Measurements from ENCODE around the gene ASMTL.
"Not testable (repeated sequence)": the region's sequence is repeated elsewhere in the genome, so short reads cannot be mapped to it uniquely, and the experiment has no call there.

Gene ASMTL

GRCh38 chrX:1385253-1386223 lies 67.2 kb downstream of the ASMTL start:
- no peak for DNase-seq

DNA sequence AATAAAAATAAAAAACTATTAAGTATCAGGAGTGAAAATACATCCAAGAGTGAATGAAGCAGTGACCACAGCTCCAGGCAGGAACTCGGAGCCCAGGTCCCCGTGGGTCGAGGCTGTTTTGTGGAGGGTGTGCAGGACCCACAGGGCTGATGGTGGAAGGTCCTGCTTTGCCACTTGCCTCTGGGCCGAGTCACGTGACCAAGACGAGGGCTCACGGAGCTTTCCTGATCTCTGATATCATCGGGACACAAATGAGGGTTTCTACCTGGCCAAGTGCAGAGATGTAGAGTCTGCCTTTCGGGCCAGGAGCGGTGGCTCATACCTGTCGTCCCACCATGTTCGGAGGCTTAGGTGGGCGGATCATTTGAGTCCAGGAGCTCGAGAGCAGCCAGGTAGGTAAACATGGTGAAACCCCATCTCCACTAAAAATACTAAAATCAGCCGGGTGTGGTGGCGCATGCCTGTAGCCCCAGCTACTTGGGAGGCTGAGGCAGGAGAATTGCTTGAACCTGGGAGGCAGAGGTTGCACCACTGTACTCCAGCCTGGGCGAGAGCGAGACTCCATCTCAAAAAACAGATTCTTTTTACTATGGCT lies 68.0 kb downstream of the ASMTL start:
- DNase-seq: no peak

- DNase-seq: no peak
Measured at GRCh38 chrX:1380672-1381233, 72.0 kb downstream of the ASMTL start.

GRCh38 chrX:1378306-1378759 lies 74.4 kb downstream of the ASMTL start:
- DNase-seq: no peak

DNA sequence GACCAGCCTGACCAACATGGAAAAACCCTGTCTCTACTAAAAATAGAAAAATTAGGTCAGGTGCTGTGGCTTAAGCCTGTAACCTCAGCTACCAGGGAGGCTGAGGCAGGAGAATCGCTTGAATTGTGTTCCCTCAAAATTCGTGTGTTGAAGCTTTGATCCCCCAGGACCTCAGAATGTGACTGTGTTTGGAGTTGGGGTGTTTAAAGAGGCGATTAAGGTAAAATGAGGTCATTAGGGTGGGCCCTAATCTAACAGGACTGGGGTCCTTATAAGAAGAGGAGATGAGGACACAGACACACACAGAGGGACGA lies 84.4 kb downstream of the ASMTL start:
- DNase-seq: no peak

DNA sequence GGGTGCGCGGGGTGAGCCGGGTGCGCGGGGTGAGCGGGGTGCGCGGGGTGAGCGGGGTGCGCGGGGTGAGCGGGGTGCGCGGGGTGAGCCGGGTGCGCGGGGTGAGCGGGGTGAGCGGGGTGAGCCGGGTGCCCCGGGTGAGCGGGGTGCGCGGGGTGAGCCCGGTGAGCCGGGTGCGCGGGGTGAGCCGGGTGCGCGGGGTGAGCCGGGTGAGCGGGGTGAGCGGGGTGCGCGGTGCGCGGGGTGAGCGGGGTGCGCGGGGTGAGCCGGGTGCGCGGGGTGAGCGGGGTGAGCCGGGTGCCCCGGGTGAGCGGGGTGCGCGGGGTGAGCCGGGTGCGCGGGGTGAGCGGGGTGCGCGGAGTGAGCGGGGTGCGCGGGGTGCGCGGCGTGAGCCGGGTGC lies 86.3 kb downstream of the ASMTL start:
- not testable (repeated sequence) for DNase-seq

DNA sequence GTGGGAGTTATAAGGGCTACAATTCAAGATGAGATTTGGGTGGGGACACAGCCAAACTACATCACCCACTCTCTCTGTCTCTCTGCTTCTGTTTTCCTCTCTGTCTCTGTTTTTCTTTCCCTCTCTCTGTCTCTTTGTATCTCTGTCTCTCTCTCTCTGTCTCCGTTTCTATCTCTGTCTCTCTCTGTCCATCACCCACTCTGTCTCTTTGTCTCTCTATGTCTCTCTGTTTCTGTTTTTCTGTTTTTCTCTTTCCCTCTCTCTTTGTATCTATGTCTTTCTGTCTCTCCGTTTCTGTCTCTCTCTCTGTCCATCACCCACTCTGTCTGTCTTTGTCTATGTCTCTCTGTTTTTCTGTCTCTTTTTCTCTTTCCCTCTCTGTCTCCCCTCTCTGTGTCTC lies 90.8 kb downstream of the ASMTL start:
- no peak for DNase-seq

DNA sequence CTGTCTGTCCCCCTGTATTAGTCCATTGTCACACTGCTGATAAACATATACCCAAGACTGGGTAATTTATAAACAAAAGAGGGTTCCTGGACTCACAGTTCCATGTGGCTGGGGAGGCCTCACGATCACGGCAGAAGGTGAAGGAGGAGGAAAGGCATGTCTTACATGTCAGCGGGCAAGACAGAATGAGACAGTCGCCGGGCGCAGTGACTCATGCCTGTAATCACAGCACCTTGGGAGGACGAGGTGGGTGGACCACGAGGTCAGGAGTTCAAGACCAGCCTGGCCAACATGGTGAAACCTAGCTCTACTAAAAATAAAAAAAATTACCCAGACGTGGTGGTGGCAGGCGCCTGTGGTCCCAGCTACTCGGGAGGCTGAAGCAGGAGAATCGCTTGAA lies 91.4 kb downstream of the ASMTL start:
- DNase-seq: no peak

DNA sequence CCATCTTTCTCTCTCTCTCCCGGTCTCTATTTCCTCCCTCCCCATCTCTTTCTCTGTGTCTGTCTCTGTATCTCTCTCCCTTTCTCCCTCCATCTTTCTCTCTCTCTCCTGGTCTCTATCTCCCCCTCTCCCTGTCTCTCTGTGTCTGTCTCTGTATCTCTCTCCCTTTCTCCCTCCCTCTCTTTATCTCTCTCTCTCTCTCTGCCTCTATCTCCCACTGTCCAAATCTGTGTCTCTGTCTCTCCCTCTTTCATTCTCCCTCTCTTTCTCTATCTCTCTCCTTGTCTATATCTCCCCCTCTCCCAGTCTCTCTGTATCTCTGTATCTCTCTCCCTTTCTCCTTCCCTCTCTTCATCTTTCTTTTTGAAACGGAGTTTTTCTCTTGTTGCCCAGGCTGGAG lies 92.5 kb downstream of the ASMTL start:
- no peak for DNase-seq

GRCh38 chrX:1359477-1359873 lies 93.2 kb downstream of the ASMTL start:
- no peak for DNase-seq

GRCh38 chrX:1358793-1359476 lies 93.8 kb downstream of the ASMTL start:
- DNase-seq: no peak

DNA sequence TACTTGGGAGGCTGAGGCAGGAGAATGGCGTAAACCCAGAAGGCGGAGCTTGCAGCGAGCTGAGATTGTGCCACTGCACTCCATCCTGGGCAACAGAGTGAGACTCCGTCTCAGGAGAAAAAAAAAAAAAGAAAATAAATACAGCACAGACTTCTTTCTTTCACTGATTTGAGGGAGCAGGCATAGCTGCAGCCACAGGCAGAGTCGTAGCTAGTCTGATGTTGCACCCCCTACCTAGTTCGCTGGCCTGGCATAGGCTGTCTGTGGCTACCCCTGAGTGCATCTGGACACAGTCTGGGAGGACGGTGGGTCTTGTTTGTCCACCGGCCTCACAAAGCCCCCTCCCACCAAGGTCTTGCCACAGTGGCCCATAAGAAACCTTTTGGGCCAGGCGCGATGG lies 94.7 kb downstream of the ASMTL start:
- DNase-seq: no peak

GRCh38 chrX:1355131-1356046 lies 97.3 kb downstream of the ASMTL start:
- no peak for DNase-seq

GRCh38 chrX:1354036-1355019 lies 98.4 kb downstream of the ASMTL start:
- DNase-seq: no peak
